Measurements from ENCODE around the gene DNAH9.

DNAH9 gene

GRCh38 chr17:11736613-11737312 lies 138.5 kb downstream of the DNAH9 start:
- Histone ChIP-seq H3K79me2 (ENCODE audit: insufficient read depth, low read depth) (no peaks in the 10 kb centered on the region), H2AFZ (ENCODE audit: low read depth) (peak overlapping the region; percentile 6; the same call in 1 of the 2 replicates), H3K36me3 (ENCODE audit: insufficient read depth) (no peaks in the 10 kb centered on the region), H4K20me1 (ENCODE audit: insufficient read depth) (no peaks in the 10 kb centered on the region), H3K9ac (peak overlapping the region; percentile 63; the same call in 1 of the 2 replicates), H3K4me2 (peak overlapping the region; percentile 29), H3K4me1 (ENCODE audit: low read depth, poor library complexity, severe bottlenecking) (peaks cover 19% of the 10 kb centered on the region), H3K4me3 (IDR thresholded peaks at IDR 0.05; ENCODE audit: insufficient read depth, low read depth, low read length) (no peak overlapping the region), H3K27ac (peak overlapping the region; percentile 90), H3K27me3 (ENCODE audit: insufficient read depth, low read depth) (no peaks in the 10 kb centered on the region)
- no peak for TF ChIP-seq CTCF (conservative IDR thresholded peaks at IDR 0.05; ENCODE audit: low read depth, low read length)

DNA sequence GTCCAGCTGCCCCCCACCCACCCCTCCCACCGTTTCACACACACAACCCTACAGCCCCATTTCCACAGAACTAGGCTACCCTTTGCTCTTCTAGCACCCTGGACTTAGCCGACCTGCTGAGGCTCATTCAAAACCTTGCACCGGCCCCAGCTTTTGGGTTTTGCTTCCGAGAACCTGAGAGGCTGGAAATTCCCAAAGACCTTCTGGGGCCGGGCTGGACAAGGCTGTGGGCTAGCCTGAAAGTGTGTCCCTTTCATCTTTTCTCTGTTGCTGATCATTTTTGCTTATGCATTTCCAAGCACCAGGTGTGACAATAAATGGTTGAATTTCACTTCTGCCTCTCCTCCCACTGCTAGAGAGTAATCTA lies 139.0 kb downstream of the DNAH9 start:
- H3K4me2 ChIP-seq: 0 out of 2 replicates have a peak overlapping the region, but pooled peaks have one; percentile 29
- H2AFZ ChIP-seq (ENCODE audit: low read depth): no peak overlapping the region
- H3K27me3 ChIP-seq (ENCODE audit: insufficient read depth, low read depth): no peaks in the 10 kb centered on the region
- H3K4me3 ChIP-seq (IDR thresholded peaks at IDR 0.05; ENCODE audit: insufficient read depth, low read depth, low read length): no peak overlapping the region
- H3K79me2 ChIP-seq (ENCODE audit: insufficient read depth, low read depth): no peaks in the 10 kb centered on the region
- H3K4me1 ChIP-seq (ENCODE audit: low read depth, poor library complexity, severe bottlenecking): peaks cover 19% of the 10 kb centered on the region
- peak overlapping the region; percentile 63; the same call in 1 of the 2 replicates for H3K9ac ChIP-seq
- TF ChIP-seq CTCF (conservative IDR thresholded peaks at IDR 0.05; ENCODE audit: low read depth, low read length): no peak
- no peaks in the 10 kb centered on the region for H4K20me1 ChIP-seq (ENCODE audit: insufficient read depth)
- peak overlapping the region; percentile 90 for H3K27ac ChIP-seq
- H3K36me3 ChIP-seq (ENCODE audit: insufficient read depth): no peaks in the 10 kb centered on the region

GRCh38 chr17:11738151-11738550 lies 139.9 kb downstream of the DNAH9 start:
- no peaks in the 10 kb centered on the region for H4K20me1 ChIP-seq (ENCODE audit: insufficient read depth)
- H3K27me3 ChIP-seq (ENCODE audit: insufficient read depth, low read depth): no peaks in the 10 kb centered on the region
- no peak for TF ChIP-seq CTCF (conservative IDR thresholded peaks at IDR 0.05; ENCODE audit: low read depth, low read length)
- H3K4me2 ChIP-seq: peak overlapping the region; percentile 22
- no peaks in the 10 kb centered on the region for H3K36me3 ChIP-seq (ENCODE audit: insufficient read depth)
- peak overlapping the region; percentile 90 for H3K27ac ChIP-seq
- peaks cover 19% of the 10 kb centered on the region for H3K4me1 ChIP-seq (ENCODE audit: low read depth, poor library complexity, severe bottlenecking)
- no peak overlapping the region for H2AFZ ChIP-seq (ENCODE audit: low read depth)
- H3K79me2 ChIP-seq (ENCODE audit: insufficient read depth, low read depth): no peaks in the 10 kb centered on the region
- H3K9ac ChIP-seq: peak overlapping the region; percentile 63; the same call in 1 of the 2 replicates
- H3K4me3 ChIP-seq (IDR thresholded peaks at IDR 0.05; ENCODE audit: insufficient read depth, low read depth, low read length): no peak overlapping the region

- H3K4me3 ChIP-seq (IDR thresholded peaks at IDR 0.05; ENCODE audit: insufficient read depth, low read depth, low read length): no peak overlapping the region
- H3K9ac ChIP-seq: no peak overlapping the region
- H4K20me1 ChIP-seq (ENCODE audit: insufficient read depth): no peaks in the 10 kb centered on the region
- no peak overlapping the region for H3K27ac ChIP-seq
- no peak overlapping the region for H3K4me2 ChIP-seq
- H3K27me3 ChIP-seq (ENCODE audit: insufficient read depth, low read depth): no peaks in the 10 kb centered on the region
- no peak for TF ChIP-seq CTCF (conservative IDR thresholded peaks at IDR 0.05; ENCODE audit: low read depth, low read length)
- H2AFZ ChIP-seq (ENCODE audit: low read depth): no peak overlapping the region
- H3K36me3 ChIP-seq (ENCODE audit: insufficient read depth): no peaks in the 10 kb centered on the region
- H3K79me2 ChIP-seq (ENCODE audit: insufficient read depth, low read depth): no peaks in the 10 kb centered on the region
- peaks cover 19% of the 10 kb centered on the region for H3K4me1 ChIP-seq (ENCODE audit: low read depth, poor library complexity, severe bottlenecking)
Observed at GRCh38 chr17:11739351-11739750, 141.1 kb downstream of the DNAH9 start.

All from KMS-11 (cell line).